WTC11 (cell line): ENCODE data around the gene SLC27A2. TPM values are rescaled to one million over a fixed set of nuclear protein-coding genes. Genes with fewer than 3 reads are reported as not detected.
"Not testable (repeated sequence)": the region's sequence is repeated elsewhere in the genome, so short reads cannot be mapped to it uniquely, and the experiment has no call there.

ENCODE experiments used
- ATAC-seq: fragments of 200-7000 bp; cut with Tn5 transposase; 2 replicates; pipeline ENCODE4 v1.10.0; 2021; ENCODE audit warnings: mild to moderate bottlenecking, moderate library complexity
- CTCF ChIA-PET: fragments of 300-600 bp; sonication (Branson Sonifier 250); formaldehyde crosslinking; loops from one replicate; lab custom pipeline; 2021; ENCODE audit warnings: antibody characterized with exemption; lab: Charles Lee
- POLR2A ChIA-PET: fragments of 350-600 bp; sonication (Branson Sonifier 250); formaldehyde crosslinking; loops from one replicate; lab custom pipeline; 2021; ENCODE audit warnings: antibody characterized with exemption; lab: Charles Lee
- DNase-seq: peaks from one replicate; pipeline ENCODE4 v3.0.0; 2021; ENCODE audit warnings: low spot score
- H3K27ac Mint-ChIP-seq: 2 replicates; pipeline ENCODE4 v1.8.0; 2021; ENCODE audit warnings: mixed read lengths
- H3K27me3 Mint-ChIP-seq: 2 replicates; pipeline ENCODE4 v1.8.0; 2021; ENCODE audit warnings: low read depth, mild to moderate bottlenecking, moderate library complexity, mixed read lengths
- H3K36me3 Mint-ChIP-seq: 2 replicates; pipeline ENCODE4 v1.8.0; 2021; ENCODE audit warnings: mixed read lengths
- H3K4me1 Mint-ChIP-seq: 2 replicates; pipeline ENCODE4 v1.8.0; 2022; ENCODE audit warnings: mixed read lengths
- H3K4me3 Mint-ChIP-seq: 2 replicates; pipeline ENCODE4 v1.8.0; 2021; ENCODE audit warnings: mild to moderate bottlenecking, moderate library complexity, mixed read lengths
- H3K9me3 Mint-ChIP-seq: 2 replicates; pipeline ENCODE4 v1.8.0; 2021; ENCODE audit warnings: mixed read lengths
- CTCF ChIP-seq: fragments of 200-600 bp; IDR thresholded peaks from 2 replicates; pipeline ENCODE4 v1.8.0; 2022; ENCODE audit warnings: antibody characterized with exemption
- EMX1 ChIP-seq: fragments of 250-450 bp; sonication (Bioruptor Pico); IDR thresholded peaks from 2 replicates; pipeline ENCODE4 v1.8.0; 2021; ENCODE audit warnings: mild to moderate bottlenecking
- FOXJ3 ChIP-seq: sonication (generic); formaldehyde crosslinking; IDR thresholded peaks from 2 replicates; pipeline ENCODE4 v1.9.0; 2021; ENCODE audit warnings: missing genetic modification reagents, mild to moderate bottlenecking, borderline replicate concordance
- GRHL2 ChIP-seq: fragments of 250-450 bp; sonication (Bioruptor Pico); IDR thresholded peaks from 2 replicates; pipeline ENCODE4 v1.8.0; 2022; ENCODE audit warnings: mild to moderate bottlenecking, moderate library complexity; ENCODE audit not compliant: insufficient replicate concordance, severe bottlenecking
- JAZF1 ChIP-seq: fragments of 250-450 bp; sonication (Bioruptor Pico); IDR thresholded peaks from 2 replicates; pipeline ENCODE4 v1.9.0; 2021; ENCODE audit warnings: moderate library complexity, mild to moderate bottlenecking, inconsistent platforms
- JUN ChIP-seq: sonication (generic); formaldehyde crosslinking; IDR thresholded peaks from 2 replicates; pipeline ENCODE4 v1.8.0; 2023; ENCODE audit warnings: mild to moderate bottlenecking, missing genetic modification reagents
- KAT7 ChIP-seq: sonication (generic); formaldehyde crosslinking; IDR thresholded peaks from 2 replicates; pipeline ENCODE4 v1.8.1; 2023; ENCODE audit warnings: missing genetic modification reagents, mild to moderate bottlenecking, borderline replicate concordance
- NFYB ChIP-seq: sonication (generic); formaldehyde crosslinking; conservative IDR thresholded peaks from 2 replicates; pipeline ENCODE4 v1.8.0; 2022; ENCODE audit warnings: low read depth, missing genetic modification reagents
- PRRX2 ChIP-seq: fragments of 250-450 bp; sonication (Bioruptor Pico); IDR thresholded peaks from 2 replicates; pipeline ENCODE4 v1.8.0; 2021; ENCODE audit warnings: mild to moderate bottlenecking
- RELA ChIP-seq: sonication (generic); formaldehyde crosslinking; IDR thresholded peaks from 2 replicates; pipeline ENCODE4 v1.8.1; 2022; ENCODE audit warnings: missing genetic modification reagents, mild to moderate bottlenecking, borderline replicate concordance
- SMAD3 ChIP-seq: sonication (generic); formaldehyde crosslinking; IDR thresholded peaks from 2 replicates; pipeline ENCODE4 v1.8.0; 2022; ENCODE audit warnings: missing genetic modification reagents, mild to moderate bottlenecking, borderline replicate concordance
- SMAD4 ChIP-seq: sonication (generic); formaldehyde crosslinking; IDR thresholded peaks from 2 replicates; pipeline ENCODE4 v1.8.0; 2022; ENCODE audit warnings: mild to moderate bottlenecking, missing genetic modification reagents
- TCF7 ChIP-seq: sonication (generic); formaldehyde crosslinking; IDR thresholded peaks from 2 replicates; pipeline ENCODE4 v1.8.0; 2022; ENCODE audit warnings: mild to moderate bottlenecking, low read depth, missing genetic modification reagents, moderate library complexity
- ZMAT4 ChIP-seq: fragments of 250-450 bp; sonication (Bioruptor Pico); IDR thresholded peaks from 2 replicates; pipeline ENCODE4 v1.9.0; 2021; ENCODE audit warnings: mild to moderate bottlenecking
- ZNF138 ChIP-seq: sonication (generic); formaldehyde crosslinking; conservative IDR thresholded peaks from 2 replicates; pipeline ENCODE4 v1.8.1; 2022; ENCODE audit warnings: mild to moderate bottlenecking, moderate library complexity, missing genetic modification reagents
- ZNF317 ChIP-seq: sonication (generic); formaldehyde crosslinking; IDR thresholded peaks from 2 replicates; pipeline ENCODE4 v1.8.1; 2023; ENCODE audit warnings: low read depth, mild to moderate bottlenecking, moderate library complexity, missing genetic modification reagents, borderline replicate concordance
- ZNF671 ChIP-seq: fragments of 250-450 bp; sonication (Bioruptor Pico); IDR thresholded peaks from 2 replicates; pipeline ENCODE4 v1.8.0; 2021; ENCODE audit warnings: mild to moderate bottlenecking
- total RNA-seq: library from RNA; stranded (reverse); gene quantifications from 3 replicates; pipeline ENCODE4 v1.2.3, GENCODE V29; 2021
- TF ChIP-seq, protein P1 (sequence below): sonication (generic); formaldehyde crosslinking; IDR thresholded peaks from 2 replicates; pipeline ENCODE4 v1.8.1; 2023; ENCODE audit warnings: mild to moderate bottlenecking, missing genetic modification reagents, moderate library complexity
- TF ChIP-seq, protein P2 (sequence below): fragments of 250-450 bp; sonication (Bioruptor Pico); conservative IDR thresholded peaks from 2 replicates; pipeline ENCODE4 v1.9.0; 2021; ENCODE audit warnings: mild to moderate bottlenecking
- TF ChIP-seq, protein P3 (sequence below): fragments of 250-450 bp; sonication (Bioruptor Pico); IDR thresholded peaks from 2 replicates; pipeline ENCODE4 v1.8.0; 2021; ENCODE audit warnings: mild to moderate bottlenecking

Gene SLC27A2
- total RNA-seq, 1 experiment from 2014 or later = 3.0 TPM

DNA sequence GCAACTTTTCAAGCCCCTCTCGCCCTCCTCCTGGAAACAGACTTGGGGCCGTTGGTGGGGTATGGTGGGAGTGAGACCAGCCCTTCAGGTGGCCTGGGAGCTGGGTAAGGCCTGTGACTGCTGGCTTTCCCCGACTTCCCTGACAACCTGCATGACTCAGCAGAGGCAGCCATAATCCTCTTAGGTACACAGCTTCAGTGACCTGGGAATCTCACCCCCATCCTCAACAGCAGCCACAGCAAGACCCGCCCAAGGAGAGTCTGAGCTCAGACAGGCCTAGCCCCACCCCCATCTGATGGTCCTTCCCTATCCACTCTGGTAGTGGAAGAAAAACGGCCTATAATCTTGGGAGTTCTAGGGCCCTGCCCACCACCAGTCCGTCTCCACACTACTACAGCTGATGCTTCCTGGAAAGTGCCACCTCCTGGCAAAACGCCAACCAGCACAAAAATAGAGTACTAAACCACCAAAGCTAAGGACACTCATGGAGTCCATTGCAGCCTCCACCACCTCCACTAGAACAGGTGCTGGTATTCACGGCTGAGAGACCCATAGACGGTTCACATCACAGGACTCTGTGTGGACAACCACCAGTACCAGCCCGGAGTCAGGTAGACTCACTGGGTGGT is 13.1 kb upstream of the SLC27A2 start (continued):
- TF ChIP-seq GRHL2 (CRISPR knock-in tag) = no peak
- TF ChIP-seq, protein P1, sequence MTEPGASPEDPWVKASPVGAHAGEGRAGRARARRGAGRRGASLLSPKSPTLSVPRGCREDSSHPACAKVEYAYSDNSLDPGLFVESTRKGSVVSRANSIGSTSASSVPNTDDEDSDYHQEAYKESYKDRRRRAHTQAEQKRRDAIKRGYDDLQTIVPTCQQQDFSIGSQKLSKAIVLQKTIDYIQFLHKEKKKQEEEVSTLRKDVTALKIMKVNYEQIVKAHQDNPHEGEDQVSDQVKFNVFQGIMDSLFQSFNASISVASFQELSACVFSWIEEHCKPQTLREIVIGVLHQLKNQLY (CRISPR knock-in tag) = no peak

- Mint-ChIP-seq H3K9me3 (peaks cover 40% of the 10 kb centered on the region), H3K36me3 (peaks cover 24% of the 10 kb centered on the region)
- DNase-seq, POLR2A ChIA-PET, H3K27me3 Mint-ChIP-seq, H3K4me3 Mint-ChIP-seq, H3K27ac Mint-ChIP-seq, CTCF ChIA-PET, H3K4me1 Mint-ChIP-seq, ATAC-seq: not testable (repeated sequence)
Observed at GRCh38 chr15:50172360-50172895, 9.6 kb upstream of the SLC27A2 start.

DNA sequence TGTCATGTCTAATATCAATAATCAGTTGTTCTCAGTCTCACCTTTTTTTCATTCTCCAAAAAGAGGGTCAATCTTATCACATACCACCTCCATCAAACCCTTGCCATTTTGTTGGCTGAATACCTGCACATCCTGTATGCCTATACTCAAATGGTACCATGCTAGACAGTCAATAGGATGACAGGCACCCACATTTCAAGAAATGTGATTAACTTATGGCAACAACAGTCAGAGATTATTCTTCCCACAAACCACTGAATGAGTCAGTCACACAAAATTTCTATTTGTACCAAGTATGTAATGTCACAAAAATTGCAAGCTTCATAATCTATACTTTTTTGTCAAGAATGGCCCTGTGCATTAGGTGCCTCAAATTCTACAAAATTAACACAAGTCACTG is 5.1 kb upstream of the SLC27A2 start:
- H3K4me1 Mint-ChIP-seq = peaks cover 7% of the 10 kb centered on the region
- ChIA-PET CTCF (no interaction called here), POLR2A (no interaction called here)
- no peak for TF ChIP-seq CTCF
- no peak for ATAC-seq
- H3K4me3 Mint-ChIP-seq = no peak overlapping the region
- H3K27ac Mint-ChIP-seq = no peak overlapping the region
- H3K9me3 Mint-ChIP-seq = peaks cover 11% of the 10 kb centered on the region
- peaks cover 20% of the 10 kb centered on the region for H3K27me3 Mint-ChIP-seq
- no peak for DNase-seq
- H3K36me3 Mint-ChIP-seq = peaks cover 9% of the 10 kb centered on the region

DNA sequence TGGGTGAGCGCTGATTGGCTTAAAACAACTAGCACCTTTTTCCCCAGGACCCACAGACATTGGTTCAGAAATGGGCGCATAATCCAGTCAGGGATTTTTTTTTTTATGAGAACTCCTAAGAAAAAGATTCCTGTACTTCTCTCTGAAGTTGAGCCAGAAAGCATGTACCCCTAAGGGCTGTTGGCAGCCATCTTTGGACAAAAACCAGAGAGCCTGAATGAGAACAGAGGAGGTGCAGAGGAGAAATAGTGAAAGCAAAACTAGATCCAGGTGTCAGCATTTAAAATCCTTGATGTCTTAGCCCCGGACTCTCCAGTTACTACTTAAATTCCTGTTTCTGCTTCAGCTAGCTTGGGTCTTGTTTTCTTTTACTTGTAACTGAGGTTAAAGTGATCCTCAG is 1.9 kb upstream of the SLC27A2 start:
- Mint-ChIP-seq H3K4me1 (peaks cover 18% of the 10 kb centered on the region), H3K27me3 (peaks cover 43% of the 10 kb centered on the region), H3K36me3 (no peaks in the 10 kb centered on the region), H3K27ac (no peak overlapping the region), H3K4me3 (no peak overlapping the region), H3K9me3 (no peaks in the 10 kb centered on the region)
- ChIA-PET CTCF (interaction anchor here (2.3 kb wide), 1 partner anchor 32 kb away, joined by 5 read pairs; no protein-coding TSS in a partner anchor), POLR2A (no interaction called here)
- DNase-seq = no peak
- no peak for ATAC-seq
- TF ChIP-seq, protein P2, sequence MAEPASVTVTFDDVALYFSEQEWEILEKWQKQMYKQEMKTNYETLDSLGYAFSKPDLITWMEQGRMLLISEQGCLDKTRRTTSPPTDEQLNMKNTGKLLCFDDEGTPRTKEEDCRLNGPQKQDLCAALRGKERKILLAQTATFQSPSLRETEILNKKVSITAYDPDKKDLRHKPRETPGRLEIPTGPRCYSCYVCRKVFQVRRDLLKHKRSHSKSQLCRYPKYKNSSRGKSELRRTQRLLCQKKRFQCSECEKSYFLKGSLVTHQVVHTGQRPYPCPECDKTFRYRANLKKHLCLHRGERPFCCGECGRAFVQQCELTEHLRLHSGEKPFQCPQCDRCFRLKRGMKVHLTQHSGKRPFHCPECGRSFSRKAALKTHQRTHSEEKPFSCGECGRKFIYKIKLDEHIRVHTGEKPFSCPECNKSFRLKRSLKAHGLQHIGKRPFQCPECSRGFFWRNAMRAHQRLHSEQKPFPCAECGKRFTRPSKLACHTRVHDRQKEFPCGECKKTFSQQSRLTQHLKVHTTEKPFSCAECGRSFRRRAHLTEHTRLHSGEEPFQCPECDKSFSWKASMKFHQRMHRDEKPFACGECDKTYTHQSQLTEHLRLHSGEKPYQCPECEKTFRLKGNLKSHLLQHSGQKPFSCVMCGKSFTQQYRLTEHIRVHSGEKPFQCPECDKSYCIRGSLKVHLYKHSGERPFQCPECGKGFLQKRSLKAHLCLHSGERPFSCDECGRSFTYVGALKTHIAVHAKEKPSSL = no peak
- TF ChIP-seq JUN (CRISPR knock-in tag) = no peak
- no peak for TF ChIP-seq NFYB (CRISPR knock-in tag)
- no peak for TF ChIP-seq ZNF138 (CRISPR knock-in tag)
- TF ChIP-seq JAZF1 (CRISPR knock-in tag) = no peak
- TF ChIP-seq, protein P3, sequence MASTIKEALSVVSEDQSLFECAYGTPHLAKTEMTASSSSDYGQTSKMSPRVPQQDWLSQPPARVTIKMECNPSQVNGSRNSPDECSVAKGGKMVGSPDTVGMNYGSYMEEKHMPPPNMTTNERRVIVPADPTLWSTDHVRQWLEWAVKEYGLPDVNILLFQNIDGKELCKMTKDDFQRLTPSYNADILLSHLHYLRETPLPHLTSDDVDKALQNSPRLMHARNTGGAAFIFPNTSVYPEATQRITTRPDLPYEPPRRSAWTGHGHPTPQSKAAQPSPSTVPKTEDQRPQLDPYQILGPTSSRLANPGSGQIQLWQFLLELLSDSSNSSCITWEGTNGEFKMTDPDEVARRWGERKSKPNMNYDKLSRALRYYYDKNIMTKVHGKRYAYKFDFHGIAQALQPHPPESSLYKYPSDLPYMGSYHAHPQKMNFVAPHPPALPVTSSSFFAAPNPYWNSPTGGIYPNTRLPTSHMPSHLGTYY (CRISPR knock-in tag) = no peak
- TF ChIP-seq SMAD3 (CRISPR knock-in tag) = no peak

GRCh38 chr15:50180582-50180981 is 1.4 kb upstream of the SLC27A2 start:
- no peak for ATAC-seq
- H3K27me3 Mint-ChIP-seq = peaks cover 43% of the 10 kb centered on the region
- no peak for TF ChIP-seq ZMAT4 (CRISPR knock-in tag)
- TF ChIP-seq PRRX2 (CRISPR knock-in tag) = no peak
- no peak for TF ChIP-seq FOXJ3 (CRISPR knock-in tag)
- no peak for TF ChIP-seq ZNF671 (CRISPR knock-in tag)
- TF ChIP-seq ZNF317 = no peak
- no peak for TF ChIP-seq TCF7 (CRISPR knock-in tag)
- TF ChIP-seq EMX1 = no peak
- TF ChIP-seq, protein P1 (CRISPR knock-in tag) = no peak
- TF ChIP-seq KAT7 (CRISPR knock-in tag) = no peak
- TF ChIP-seq SMAD4 (CRISPR knock-in tag) = no peak
- no peak for TF ChIP-seq RELA
- no peaks in the 10 kb centered on the region for H3K9me3 Mint-ChIP-seq
- H3K36me3 Mint-ChIP-seq = no peaks in the 10 kb centered on the region
- ChIA-PET CTCF (interaction anchor here (1.1 to 2.9 kb wide), 3 partner anchors 30 to 135 kb away, joined by 4 to 24 read pairs (median 5); no protein-coding TSS in a partner anchor), POLR2A (no interaction called here)
- H3K4me3 Mint-ChIP-seq = no peak overlapping the region
- H3K4me1 Mint-ChIP-seq = peaks cover 18% of the 10 kb centered on the region
- H3K27ac Mint-ChIP-seq = no peak overlapping the region
- DNase-seq = no peak
